Mesothelial cell of epicardium (in vitro differentiated cells): ENCODE measurements around the gene UHMK1. TPM values are rescaled to one million over a fixed set of nuclear protein-coding genes. Genes with fewer than 3 reads are reported as not detected.

Source experiments
- DNase-seq, 2 experiments: peaks; one replicate each; pipeline ENCODE4 v3.0.0; 2021; ENCODE audit warnings: low spot score in 2 of 2; ENCODE audit not compliant: unreplicated experiment in 2 of 2
- H3K27ac Mint-ChIP-seq: 2 replicates; pipeline ENCODE4 v1.8.0; 2021; ENCODE audit warnings: mixed read lengths
- H3K27me3 Mint-ChIP-seq: 2 replicates; pipeline ENCODE4 v1.8.0; 2021; ENCODE audit warnings: low read depth, mixed read lengths
- H3K36me3 Mint-ChIP-seq: 2 replicates; pipeline ENCODE4 v1.8.0; 2021; ENCODE audit warnings: mixed read lengths
- H3K4me1 Mint-ChIP-seq: 2 replicates; pipeline ENCODE4 v1.8.0; 2021; ENCODE audit warnings: mixed read lengths
- H3K4me3 Mint-ChIP-seq: 2 replicates; pipeline ENCODE4 v1.8.0; 2021; ENCODE audit warnings: mild to moderate bottlenecking, moderate library complexity, mixed read lengths
- H3K9me3 Mint-ChIP-seq: 2 replicates; pipeline ENCODE4 v1.8.0; 2021; ENCODE audit warnings: mixed read lengths
- total RNA-seq: library from RNA; stranded (reverse); gene quantifications from 3 replicates; pipeline ENCODE4 v1.2.1, GENCODE V29; 2021
- TF ChIP-seq, protein P1 (sequence below): fragments of 200-600 bp; sonication (generic); IDR thresholded peaks from one replicate; pipeline ENCODE4 v1.5.0; 2021; ENCODE audit warnings: antibody characterized with exemption; ENCODE audit not compliant: unreplicated experiment

UHMK1 gene
- total RNA-seq, 1 donor from 2014 or later = 23.6 TPM

GRCh38 chr1:162578936-162579335 lies 81.3 kb downstream of the UHMK1 start:
- peaks cover 25% of the 10 kb centered on the region for H3K36me3 Mint-ChIP-seq
- H3K9me3 Mint-ChIP-seq = no peaks in the 10 kb centered on the region
- TF ChIP-seq, protein P1, sequence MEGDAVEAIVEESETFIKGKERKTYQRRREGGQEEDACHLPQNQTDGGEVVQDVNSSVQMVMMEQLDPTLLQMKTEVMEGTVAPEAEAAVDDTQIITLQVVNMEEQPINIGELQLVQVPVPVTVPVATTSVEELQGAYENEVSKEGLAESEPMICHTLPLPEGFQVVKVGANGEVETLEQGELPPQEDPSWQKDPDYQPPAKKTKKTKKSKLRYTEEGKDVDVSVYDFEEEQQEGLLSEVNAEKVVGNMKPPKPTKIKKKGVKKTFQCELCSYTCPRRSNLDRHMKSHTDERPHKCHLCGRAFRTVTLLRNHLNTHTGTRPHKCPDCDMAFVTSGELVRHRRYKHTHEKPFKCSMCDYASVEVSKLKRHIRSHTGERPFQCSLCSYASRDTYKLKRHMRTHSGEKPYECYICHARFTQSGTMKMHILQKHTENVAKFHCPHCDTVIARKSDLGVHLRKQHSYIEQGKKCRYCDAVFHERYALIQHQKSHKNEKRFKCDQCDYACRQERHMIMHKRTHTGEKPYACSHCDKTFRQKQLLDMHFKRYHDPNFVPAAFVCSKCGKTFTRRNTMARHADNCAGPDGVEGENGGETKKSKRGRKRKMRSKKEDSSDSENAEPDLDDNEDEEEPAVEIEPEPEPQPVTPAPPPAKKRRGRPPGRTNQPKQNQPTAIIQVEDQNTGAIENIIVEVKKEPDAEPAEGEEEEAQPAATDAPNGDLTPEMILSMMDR = no peak
- no peak for DNase-seq
- H3K27ac Mint-ChIP-seq = no peak overlapping the region
- H3K4me1 Mint-ChIP-seq = no peaks in the 10 kb centered on the region
- no peak overlapping the region for H3K4me3 Mint-ChIP-seq
- H3K27me3 Mint-ChIP-seq = no peaks in the 10 kb centered on the region

Other genes with a start within 250 kb of the UHMK1 start
- not detected in 3 replicates for gene SPATA46, start 121.0 kb upstream of the UHMK1 start, total RNA-seq
- 3.9 to 5.1 TPM (median 4.3 TPM) in 3 replicates for gene C1orf226, start 116.1 kb upstream of the UHMK1 start, total RNA-seq
- not detected in 3 replicates for gene SH2D1B, start 85.7 kb upstream of the UHMK1 start, total RNA-seq
- gene UAP1, start 63.9 kb downstream of the UHMK1 start, total RNA-seq = 29.4 to 31.0 TPM (median 30.4 TPM) in 3 replicates
- gene DDR2, start 134.6 kb downstream of the UHMK1 start, total RNA-seq = 54.4 to 60.0 TPM (median 58.1 TPM) in 3 replicates